IMR-90 (cell line): ENCODE results near the gene SERPINA4. TPM values are rescaled to one million over a fixed set of nuclear protein-coding genes. Genes with fewer than 3 reads are reported as not detected.

Experiments used
- ATAC-seq: fragments of 200-7000 bp; cut with Tn5 transposase; 2 replicates; pipeline ENCODE4 v1.9.1; 2020; ENCODE audit warnings: low read depth, mild to moderate bottlenecking, moderate library complexity
- BruUV-seq: library from RNA; stranded (reverse); fragments of 400-500 nt; replicated peaks from 2 replicates; lab custom pipeline; 2021; lab: Mats Ljungman, UMichigan
- CTCF ChIA-PET: fragments of 300-600 bp; formaldehyde crosslinking; extraction: SDS; loops from one replicate; lab custom pipeline; 2021; ENCODE audit warnings: antibody characterized with exemption; lab: Yijun Ruan, JAX
- POLR2A ChIA-PET: fragments of 300-600 bp; sonication (Branson Sonifier 250); formaldehyde crosslinking; loops from one replicate; lab custom pipeline; 2022; ENCODE audit warnings: antibody characterized with exemption; ENCODE audit not compliant: unreplicated experiment; lab: Charles Lee
- DNase-seq: peaks from one replicate; pipeline ENCODE4 v3.0.0; 2013
- H2AFZ ChIP-seq: replicated peaks from 2 replicates; pipeline ENCODE3; 2013; ENCODE audit warnings: low read length, mild to moderate bottlenecking; ENCODE audit not compliant: poor library complexity
- H2AK5ac ChIP-seq: 2 replicates; pipeline ENCODE4 v1.6.1; 2013; ENCODE audit warnings: low read depth, low read length, inconsistent platforms
- H2AK9ac ChIP-seq: replicated peaks from 2 replicates; pipeline ENCODE3; 2013; ENCODE audit warnings: mild to moderate bottlenecking, low read depth, low read length, moderate library complexity; ENCODE audit not compliant: poor library complexity
- H2BK120ac ChIP-seq: 2 replicates; pipeline ENCODE4 v1.6.1; 2013; ENCODE audit warnings: low read depth, low read length, inconsistent platforms
- H2BK15ac ChIP-seq: 3 replicates; pipeline ENCODE4 v1.6.1; 2013; ENCODE audit warnings: low read depth, low read length, inconsistent platforms
- H2BK20ac ChIP-seq: 2 replicates; pipeline ENCODE4 v1.6.1; 2013; ENCODE audit warnings: low read depth, mild to moderate bottlenecking, inconsistent platforms, low read length, moderate library complexity
- H2BK5ac ChIP-seq: 2 replicates; pipeline ENCODE4 v1.6.1; 2013; ENCODE audit warnings: mild to moderate bottlenecking, low read depth, low read length, inconsistent platforms; ENCODE audit not compliant: poor library complexity, severe bottlenecking
- H3K14ac ChIP-seq: replicated peaks from 2 replicates; pipeline ENCODE4 v1.6.1; 2013; ENCODE audit warnings: low read depth, low read length, inconsistent platforms
- H3K18ac ChIP-seq: 2 replicates; pipeline ENCODE4 v1.6.1; 2013; ENCODE audit warnings: low read depth, low read length, control low read depth
- H3K23ac ChIP-seq: 2 replicates; pipeline ENCODE4 v1.6.1; 2013; ENCODE audit warnings: low read depth, low read length, inconsistent platforms
- H3K27ac ChIP-seq: 2 replicates; pipeline ENCODE4 v1.5.1; 2013; ENCODE audit warnings: mild to moderate bottlenecking, control low read depth, low read length; ENCODE audit not compliant: insufficient read depth
- H3K27me3 ChIP-seq: 2 replicates; pipeline ENCODE4 v1.6.1; 2013; ENCODE audit warnings: low read length; ENCODE audit not compliant: control insufficient read depth, insufficient read depth
- H3K36me3 ChIP-seq: 2 replicates; pipeline ENCODE4 v1.6.1; 2013; ENCODE audit warnings: low read length, mixed read lengths; ENCODE audit not compliant: control insufficient read depth, insufficient read depth
- H3K4ac ChIP-seq: 2 replicates; pipeline ENCODE4 v1.6.1; 2013; ENCODE audit warnings: low read depth, low read length, inconsistent platforms
- H3K4me1 ChIP-seq: 2 replicates; pipeline ENCODE4 v1.6.1; 2013; ENCODE audit warnings: low read length, mixed read lengths; ENCODE audit not compliant: control insufficient read depth, insufficient read depth
- H3K4me2 ChIP-seq: 2 replicates; pipeline ENCODE4 v1.6.1; 2013; ENCODE audit warnings: low read depth, mild to moderate bottlenecking, control low read depth, low read length, moderate library complexity
- H3K4me3 ChIP-seq: 2 replicates; pipeline ENCODE4 v1.5.1; 2013; ENCODE audit warnings: low read depth, mild to moderate bottlenecking, control low read depth, low read length, moderate library complexity; ENCODE audit not compliant: insufficient read depth
- H3K56ac ChIP-seq: 2 replicates; pipeline ENCODE4 v1.6.1; 2013; ENCODE audit warnings: low read length, inconsistent platforms; ENCODE audit not compliant: insufficient read depth; ENCODE audit errors: extremely low read depth
- H3K79me1 ChIP-seq, 2 experiments: 2 replicates each; pipeline ENCODE4 v1.6.1; 2013; ENCODE audit warnings: low read length in 2 of 2, inconsistent platforms in 1 of 2, low read depth in 1 of 2
- H3K9ac ChIP-seq: 2 replicates; pipeline ENCODE4 v1.6.1; 2013; ENCODE audit warnings: low read depth, low read length, control low read depth
- H3K9me1 ChIP-seq: 2 replicates; pipeline ENCODE4 v1.6.1; 2013; ENCODE audit warnings: low read length, inconsistent platforms; ENCODE audit not compliant: insufficient read depth
- H3K9me3 ChIP-seq: 2 replicates; pipeline ENCODE4 v1.6.1; 2013; ENCODE audit warnings: low read length; ENCODE audit not compliant: control insufficient read depth, insufficient read depth
- H4K20me1 ChIP-seq: 2 replicates; pipeline ENCODE4 v1.6.1; 2013; ENCODE audit warnings: low read length, inconsistent platforms; ENCODE audit not compliant: insufficient read depth
- H4K5ac ChIP-seq: 2 replicates; pipeline ENCODE4 v1.6.1; 2013; ENCODE audit warnings: mild to moderate bottlenecking, low read depth, low read length, control low read depth
- H4K8ac ChIP-seq, 2 experiments: 2 replicates each; pipeline ENCODE4 v1.6.1; 2013; ENCODE audit warnings: low read depth in 2 of 2, low read length in 2 of 2, control low read depth in 1 of 2, inconsistent platforms in 1 of 2
- H4K91ac ChIP-seq: 2 replicates; pipeline ENCODE4 v1.6.1; 2013; ENCODE audit warnings: low read depth, low read length, inconsistent platforms; ENCODE audit not compliant: insufficient read depth
- BHLHE40 ChIP-seq: fragments of 150-350 bp; IDR thresholded peaks from 2 replicates; pipeline ENCODE4 v1.6.1; 2016; ENCODE audit warnings: mild to moderate bottlenecking, low read depth, low read length
- MAFK ChIP-seq: IDR thresholded peaks from 2 replicates; pipeline ENCODE4 v1.6.1; 2012; ENCODE audit warnings: low read depth, low read length, improper control_type of control experiment
- MXI1 ChIP-seq: IDR thresholded peaks from 2 replicates; pipeline ENCODE4 v1.6.1; 2012; ENCODE audit warnings: low read depth, mild to moderate bottlenecking, low read length, moderate library complexity, borderline replicate concordance
- NFE2L2 ChIP-seq: fragments of 150-350 bp; IDR thresholded peaks from 2 replicates; pipeline ENCODE4 v1.6.1; 2016; ENCODE audit warnings: low read depth, mild to moderate bottlenecking, low read length
- RAD21 ChIP-seq: IDR thresholded peaks from 2 replicates; pipeline ENCODE4 v1.6.1; 2012; ENCODE audit warnings: low read length, improper control_type of control experiment
- WGBS, 2 experiments: methylation state at CpG; one replicate each; pipeline versions ENCODE4 v1.1.5 to v1.1.7; 2013; ENCODE audit warnings: missing lambda C conversion rate in 2 of 2; ENCODE audit not compliant: insufficient read length in 1 of 2; ENCODE audit errors: extremely low coverage in 2 of 2; 5-methylcytosine and 5-hydroxymethylcytosine counted together
- dilution Hi-C: fragments of 300-500 bp; cut with HindIII; formaldehyde crosslinking; loops from one replicate; pipeline ENCODE4 v1.14.3; 2018; ENCODE audit warnings: low sequenced_read_pairs; ENCODE audit not compliant: unreplicated experiment
- in situ Hi-C: fragments of 300-500 bp; cut with MboI; formaldehyde crosslinking; loops from 3 replicates; pipeline ENCODE4 v1.14.3; 2019; ENCODE audit warnings: low sequenced_read_pairs, inconsistent platforms, mixed read lengths
- intact Hi-C: fragments of 100-400 bp; cut with micrococcal nuclease; formaldehyde crosslinking; loops from 2 replicates; pipeline ENCODE4 v1.10.0; 2022
- polyA plus RNA-seq, 3 experiments: library from polyadenylated mRNA; depleted of rRNA; stranded (reverse); fragments of >200 nt; gene quantifications; 2 replicates each; pipeline ENCODE4 v1.2.3, GENCODE V29; 2012; ENCODE audit warnings: low replicate concordance in 1 of 3
- total RNA-seq: library from RNA; depleted of rRNA; stranded (reverse); fragments of >200 nt; gene quantifications from 2 replicates; pipeline ENCODE4 v1.2.3, GENCODE V29; 2012

SERPINA4 gene
- total and polyA plus RNA-seq, 2 of the 4 experiments (the other 2 are of a cell fraction), result not detected

- no peak overlapping the region for H3K23ac ChIP-seq
- H3K9me1 ChIP-seq, result no peaks in the 10 kb centered on the region
- H3K36me3 ChIP-seq, result no peaks in the 10 kb centered on the region
- H3K4me3 ChIP-seq, result no peak overlapping the region
- ChIA-PET CTCF (no interaction called here), POLR2A (no interaction called here)
- dilution Hi-C loops, result no loop called here
- no peak for TF ChIP-seq MXI1
- no peak for TF ChIP-seq NFE2L2
- TF ChIP-seq MAFK, result no peak
- no peak for TF ChIP-seq RAD21
- TF ChIP-seq BHLHE40, result no peak
- H3K56ac ChIP-seq, result no peak overlapping the region
- no peak for ATAC-seq
- no peak overlapping the region for H2BK20ac ChIP-seq
- no peaks in the 10 kb centered on the region; the same call in 1 of the 2 replicates for H3K9me3 ChIP-seq
- no peak overlapping the region for H3K4ac ChIP-seq
- no peak overlapping the region for H2BK5ac ChIP-seq
- DNase-seq, result no peak
- intact Hi-C loops, result no loop called here
- no peak overlapping the region for H3K27ac ChIP-seq
- in situ Hi-C loops, result no loop called here
- H4K8ac ChIP-seq, result no peak overlapping the region
- no peak overlapping the region for H2AK9ac ChIP-seq
- H2AK5ac ChIP-seq, result no peak overlapping the region
- no peak overlapping the region for H3K9ac ChIP-seq
- H3K27me3 ChIP-seq, result no peaks in the 10 kb centered on the region; the same call in 1 of the 2 replicates
- H3K14ac ChIP-seq, result no peak overlapping the region
- no peaks in the 10 kb centered on the region for H3K4me1 ChIP-seq
- H3K4me2 ChIP-seq, result no peak overlapping the region
- H3K18ac ChIP-seq, result no peak overlapping the region
- H4K5ac ChIP-seq, result no peak overlapping the region
- 67% methylated on average over 1 of the region's 3 CpGs; no CpG with 5 or more reads in 1 of the 2 experiments for WGBS, 2 experiments
- BruUV-seq, result no TSS peak
- H4K20me1 ChIP-seq, result no peaks in the 10 kb centered on the region
- no peak overlapping the region for H2BK15ac ChIP-seq
- H4K91ac ChIP-seq, result no peak overlapping the region
- no peak overlapping the region for H2BK120ac ChIP-seq
- H2AFZ ChIP-seq, result no peak overlapping the region
- H3K79me1 ChIP-seq, result no peaks in the 10 kb centered on the region
These were observed 13.1 kb downstream of the SERPINA4 start for GRCh38 chr14:94574336-94574735.
